Measurements from ENCODE around the gene PDZRN3. TPM values are rescaled to one million over a fixed set of nuclear protein-coding genes. Genes with fewer than 3 reads are reported as not detected.
A peak's percentile ranks its signal among the peaks of the same experiment; 100 is the strongest.

Gene PDZRN3
- total RNA-seq, 4 donors from 2014 or later, result 227 to 305 (median 265) TPM

- Histone ChIP-seq H3K4me3 (no peak overlapping the region), H3K9me3 (no peaks in the 10 kb centered on the region)
Observed at GRCh38 chr3:73399666-73400253, 225.0 kb downstream of the PDZRN3 start.

DNA sequence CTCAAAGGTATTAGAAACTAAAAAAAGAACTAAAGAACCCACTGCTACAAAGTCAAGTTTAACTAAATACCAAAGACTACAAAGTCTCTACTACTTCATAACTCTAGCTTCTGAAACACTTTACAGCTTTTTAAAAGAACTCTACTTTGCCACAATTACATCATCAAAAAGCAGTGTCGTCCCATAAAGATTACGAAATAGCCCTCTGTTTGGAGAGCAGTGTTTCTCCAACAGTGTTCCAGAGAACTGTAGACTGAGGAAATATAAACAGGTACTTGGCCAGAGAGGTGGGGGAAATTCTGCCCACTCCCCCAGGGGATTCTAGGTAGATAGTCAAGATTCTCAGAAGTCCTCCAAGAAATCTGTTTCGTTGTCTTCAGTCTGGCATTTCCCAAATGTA is 225.6 kb downstream of the PDZRN3 start:
- no peaks in the 10 kb centered on the region for H3K27me3 ChIP-seq
- ATAC-seq, result peak; percentile 66
- 53 to 75% methylated on average over 2 to 3 of the region's 3 CpGs for WGBS, 2 donors (ENCODE audit: low coverage in 1 of 2)
- H3K4me1 ChIP-seq, result peaks cover 15 to 60% (median 24%) of the 10 kb centered on the region in 3 donors
- H3K36me3 ChIP-seq, result peaks cover 0 to 73% of the 10 kb centered on the region in 2 donors
- no peak overlapping the region for H3K4me3 ChIP-seq
- TF ChIP-seq POLR2AphosphoS5 (IDR thresholded peaks at IDR 0.05) (peak; percentile 71), POLR2A (IDR thresholded peaks at IDR 0.05) (no peak)
- no peaks in the 10 kb centered on the region for H3K9me3 ChIP-seq
- peak overlapping the region; percentile 34 to 72 (median 54) for H3K27ac ChIP-seq

More at GRCh38 chr3:73399666-73400253, 225.0 kb downstream of the PDZRN3 start:
- TF ChIP-seq EP300 (IDR thresholded peaks at IDR 0.05) (no peak), POLR2A (IDR thresholded peaks at IDR 0.05) (no peak), CTCF (IDR thresholded peaks at IDR 0.05) (no peak), POLR2AphosphoS5 (IDR thresholded peaks at IDR 0.05) (no peak)
- H3K4me1 ChIP-seq, result peaks cover 17 to 66% (median 25%) of the 10 kb centered on the region in 3 donors
- no peak for ATAC-seq
- no peaks in the 10 kb centered on the region for H3K27me3 ChIP-seq
- WGBS, 2 donors (ENCODE audit: low coverage in 1 of 2), result 93 to 98% methylated on average over 3 of the region's 3 CpGs
- H3K36me3 ChIP-seq, result peaks cover 0 to 67% of the 10 kb centered on the region in 2 donors
- peak overlapping the region; percentile 34 to 72 (median 52) for H3K27ac ChIP-seq

- no peak for ATAC-seq
- H3K27ac ChIP-seq, result peak overlapping the region; percentile 22 to 72 (median 54)
- H3K27me3 ChIP-seq, result no peaks in the 10 kb centered on the region
- H3K4me1 ChIP-seq, result peaks cover 15 to 50% (median 24%) of the 10 kb centered on the region in 3 donors
- TF ChIP-seq CTCF (IDR thresholded peaks at IDR 0.05) (no peak), EP300 (IDR thresholded peaks at IDR 0.05) (no peak), POLR2A (IDR thresholded peaks at IDR 0.05) (no peak), POLR2AphosphoS5 (IDR thresholded peaks at IDR 0.05) (no peak)
- no peaks in the 10 kb centered on the region for H3K9me3 ChIP-seq
- no peak overlapping the region for H3K4me3 ChIP-seq
- 90 to 100% methylated on average over 1 to 2 of the region's 8 CpGs for WGBS, 2 donors (ENCODE audit: low coverage in 1 of 2)
- H3K36me3 ChIP-seq, result peaks cover 0 to 73% of the 10 kb centered on the region in 2 donors
Observed at GRCh38 chr3:73398084-73398483, 226.7 kb downstream of the PDZRN3 start.

GRCh38 chr3:73394240-73394639 is 230.5 kb downstream of the PDZRN3 start:
- Histone ChIP-seq H3K4me3 (no peak overlapping the region), H3K27me3 (no peaks in the 10 kb centered on the region), H3K4me1 (peaks cover 0 to 11% (median 7%) of the 10 kb centered on the region in 3 donors), H3K27ac (peak overlapping the region in 1 of 4 donors; percentile 35), H3K36me3 (peaks cover 0 to 90% of the 10 kb centered on the region in 2 donors), H3K9me3 (no peaks in the 10 kb centered on the region)
- 55 to 79% methylated on average over 5 of the region's 5 CpGs for WGBS, 2 donors (ENCODE audit: low coverage in 1 of 2)
- no peak for TF ChIP-seq POLR2A (IDR thresholded peaks at IDR 0.05)
- no peak for TF ChIP-seq EP300 (IDR thresholded peaks at IDR 0.05)
- TF ChIP-seq POLR2AphosphoS5 (IDR thresholded peaks at IDR 0.05), result no peak
- no peak for TF ChIP-seq CTCF (IDR thresholded peaks at IDR 0.05)
- no peak for ATAC-seq

DNA sequence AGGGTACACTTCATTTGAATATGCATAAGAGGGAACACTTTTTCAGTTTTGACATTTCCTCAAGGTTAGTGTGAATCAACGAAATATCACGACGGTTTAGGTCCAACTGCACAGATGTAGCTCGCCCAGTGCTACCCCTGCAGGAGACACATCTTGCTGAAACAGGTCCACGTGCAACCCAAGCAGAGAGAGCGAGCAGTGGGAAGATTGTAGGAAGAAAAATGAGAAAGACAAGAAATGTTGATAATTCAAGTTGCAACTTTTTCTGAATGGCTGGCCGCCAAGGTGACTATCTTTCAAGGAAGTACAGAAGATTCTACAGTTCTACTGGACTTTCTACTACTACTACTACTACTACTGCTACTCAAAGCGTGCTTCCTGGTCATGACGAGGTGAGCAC is 231.7 kb downstream of the PDZRN3 start:
- ATAC-seq, result no peak
- TF ChIP-seq POLR2AphosphoS5 (IDR thresholded peaks at IDR 0.05) (no peak), CTCF (IDR thresholded peaks at IDR 0.05) (no peak), EP300 (IDR thresholded peaks at IDR 0.05) (no peak), POLR2A (IDR thresholded peaks at IDR 0.05) (no peak)
- Histone ChIP-seq H3K36me3 (peaks cover 0 to 95% of the 10 kb centered on the region in 2 donors), H3K4me3 (no peak overlapping the region), H3K27ac (peak overlapping the region in 1 of 4 donors; percentile 35), H3K27me3 (no peaks in the 10 kb centered on the region), H3K9me3 (no peaks in the 10 kb centered on the region), H3K4me1 (no peaks in the 10 kb centered on the region)
- 88 to 95% methylated on average over 6 to 9 of the region's 9 CpGs for WGBS, 2 donors (ENCODE audit: low coverage in 1 of 2)
